Fibroblast of lung (primary cell): ENCODE measurements around the gene B4GALT6.

ENCODE experiments used
- CTCF ChIP-seq, 2 donors: IDR thresholded peaks in 1 of 2; conservative IDR thresholded peaks in 1 of 2; 1 replicate in 1 of 2; 2 replicates in 1 of 2; pipeline ENCODE4 v1.5.1; 2011 to 2012; ENCODE audit warnings: low read length in 2 of 2, control low read depth in 1 of 2, inconsistent platforms in 1 of 2, low read depth in 1 of 2, mild to moderate bottlenecking in 1 of 2
- EZH2 ChIP-seq: IDR thresholded peaks from 2 replicates; pipeline ENCODE4 v1.5.1; 2012; ENCODE audit warnings: low read length, control low read depth, mild to moderate bottlenecking; ENCODE audit errors: missing control alignments

GRCh38 chr18:31688606-31689005 is 4.2 kb upstream of the B4GALT6 start:
- TF ChIP-seq EZH2: no peak
- TF ChIP-seq CTCF (conservative IDR thresholded peaks at IDR 0.05 in 1 of 2, IDR thresholded peaks at IDR 0.05 in 1 of 2; ENCODE audit: low read depth in 1 of 2, low read length in 2 of 2): no peak
